ENCODE results near the gene CBR4.

The CBR4 gene

GRCh38 chr4:168981942-168982341 is 28.1 kb downstream of the CBR4 start:
- CTCF ChIA-PET = interaction anchor here (1.0 to 1.3 kb wide), 2 partner anchors 12 to 14 kb away, joined by 3 read pairs; no protein-coding TSS in a partner anchor
- POLR2A ChIA-PET = interaction anchor here (1.2 kb wide), 1 partner anchor 28 kb away, joined by 3 read pairs; the partner anchor contains the start of gene CBR4
- DNase-seq (ENCODE audit: extremely low spot score) = no peak

GRCh38 chr4:168981460-168981859 is 28.6 kb downstream of the CBR4 start:
- ChIA-PET POLR2A (interaction anchor here (1.2 kb wide), 1 partner anchor 28 kb away, joined by 3 read pairs; the partner anchor contains the start of gene CBR4), CTCF (interaction anchor here (1.0 to 1.3 kb wide), 2 partner anchors 12 to 15 kb away, joined by 3 read pairs; no protein-coding TSS in a partner anchor)
- no peak for TF ChIP-seq CTCF (IDR thresholded peaks at IDR 0.05; ENCODE audit: control extremely low read depth, extremely low read depth, low read depth, missing control alignments)
- DNase-seq (ENCODE audit: extremely low spot score) = no peak

More at GRCh38 chr4:168981942-168982341, 28.1 kb downstream of the CBR4 start:
- TF ChIP-seq CTCF (IDR thresholded peaks at IDR 0.05; ENCODE audit: control extremely low read depth, extremely low read depth, low read depth, missing control alignments) = no peak

- ChIA-PET POLR2A (no interaction called here), CTCF (interaction anchor here (1.0 to 1.9 kb wide), 3 partner anchors 16 to 549 kb away, joined by 3 to 8 read pairs (median 5); no protein-coding TSS in a partner anchor)
- no peak for TF ChIP-seq CTCF (IDR thresholded peaks at IDR 0.05; ENCODE audit: control extremely low read depth, extremely low read depth, low read depth, missing control alignments)
- DNase-seq (ENCODE audit: extremely low spot score) = no peak
Measured at GRCh38 chr4:168979338-168979737, 30.7 kb downstream of the CBR4 start.

- POLR2A ChIA-PET = no interaction called here
- no peak for TF ChIP-seq CTCF (IDR thresholded peaks at IDR 0.05; ENCODE audit: control extremely low read depth, extremely low read depth, low read depth, missing control alignments)
- CTCF ChIA-PET = interaction anchor here (1.9 kb wide), 1 partner anchor 15 kb away, joined by 5 read pairs; no protein-coding TSS in a partner anchor
- DNase-seq (ENCODE audit: extremely low spot score) = no peak
Measured at GRCh38 chr4:168978001-168978700, 31.9 kb downstream of the CBR4 start.

GRCh38 chr4:168972596-168972995 is 37.5 kb downstream of the CBR4 start:
- no peak for TF ChIP-seq CTCF (IDR thresholded peaks at IDR 0.05; ENCODE audit: control extremely low read depth, extremely low read depth, low read depth, missing control alignments)
- POLR2A ChIA-PET = no interaction called here
- no peak for DNase-seq (ENCODE audit: extremely low spot score)
- CTCF ChIA-PET = no interaction called here

GRCh38 chr4:168960716-168961115 is 49.3 kb downstream of the CBR4 start:
- ChIA-PET CTCF (no interaction called here), POLR2A (no interaction called here)
- no peak for DNase-seq (ENCODE audit: extremely low spot score)
- TF ChIP-seq CTCF (IDR thresholded peaks at IDR 0.05; ENCODE audit: control extremely low read depth, extremely low read depth, low read depth, missing control alignments) = no peak
